Activated T-helper 1 cell treated with anti-CD3 and anti-CD28 coated beads, Interleukin-2, amount 50 U/mL, for 16 hours (primary cell): Measurements from ENCODE around the gene AANAT.

Experiments used
- DNase-seq, 2 donors: peaks; one replicate each; pipeline ENCODE4 v3.0.0-alpha.2; 2020; ENCODE audit warnings: low read depth in 1 of 2, low spot score in 1 of 2

AANAT gene

DNA sequence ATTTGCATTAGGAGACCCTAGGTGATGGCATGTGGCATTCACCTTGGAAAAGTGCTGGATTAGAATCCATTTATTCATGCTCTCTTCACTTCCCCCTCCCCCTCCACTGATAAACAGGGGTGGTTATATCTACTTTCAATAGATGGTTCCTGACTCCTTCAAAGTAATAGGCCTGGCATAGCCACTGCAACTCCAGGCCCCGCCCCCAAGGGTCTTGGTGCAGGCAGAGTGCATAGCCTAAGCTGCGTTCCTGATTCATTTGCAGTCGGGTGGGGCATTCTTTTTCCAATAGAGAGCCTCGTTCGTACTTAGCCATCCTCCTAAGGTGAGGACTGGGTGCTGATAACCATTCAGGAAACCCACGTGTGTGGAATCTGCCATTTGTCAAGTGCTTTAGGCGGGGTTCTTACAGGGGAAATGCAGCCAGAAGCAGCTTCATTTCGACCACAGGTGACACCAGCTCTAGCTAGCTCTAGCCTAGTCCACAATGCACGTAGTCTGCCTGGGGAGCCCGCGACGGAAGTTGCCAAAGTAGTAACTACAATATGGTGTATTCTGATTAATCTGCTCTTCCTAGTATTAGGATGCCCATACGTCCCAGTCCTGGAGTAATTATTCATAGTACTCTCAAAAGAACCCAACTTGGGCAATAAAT is 25.6 kb upstream of the AANAT start:
- DNase-seq = no peak

DNA sequence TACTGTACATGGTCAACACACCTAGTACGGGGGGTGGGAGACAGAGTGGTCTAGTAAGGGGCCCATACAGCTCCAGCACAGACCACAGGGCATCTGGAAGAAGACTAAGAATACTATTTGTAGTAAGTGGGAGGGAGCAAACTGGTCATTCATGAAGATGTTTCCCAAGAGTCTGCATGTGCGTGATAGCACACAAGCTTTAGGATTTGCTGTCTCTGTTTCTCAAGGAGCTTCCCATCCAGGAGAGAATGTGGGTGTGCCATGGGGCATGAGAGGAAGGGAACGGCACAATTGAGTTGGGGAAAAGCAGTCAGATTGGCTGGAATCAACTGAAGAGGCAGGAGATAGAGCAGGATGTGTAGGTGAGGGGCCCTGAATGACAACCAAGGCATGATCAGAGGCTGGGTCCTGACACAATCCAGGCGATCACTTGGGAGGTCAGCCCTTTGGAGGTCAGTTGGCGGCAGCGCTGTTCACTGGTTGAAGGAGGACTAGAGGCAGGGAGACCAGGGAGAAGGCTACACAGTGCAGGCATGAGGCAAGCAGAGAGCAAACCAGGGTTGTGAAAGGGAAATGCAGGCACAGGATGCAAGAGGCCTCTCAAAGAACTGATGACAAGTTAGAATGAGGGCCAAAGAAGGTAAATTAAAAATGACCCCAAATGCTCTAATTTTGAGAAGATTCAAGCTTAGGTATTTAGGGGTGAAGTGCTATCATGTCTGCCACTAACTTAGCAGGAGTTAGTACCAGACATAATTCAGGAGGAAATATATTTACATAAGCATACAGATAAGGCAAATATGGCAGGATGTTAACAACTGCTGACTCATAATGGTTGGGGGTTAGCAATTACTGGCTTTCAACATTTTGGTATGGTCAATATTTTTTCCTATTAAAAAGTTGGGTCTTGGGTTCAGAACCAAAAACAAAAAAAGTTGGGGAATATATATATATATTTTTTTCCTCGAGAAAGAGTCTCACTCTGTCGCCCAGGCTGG is 24.8 kb upstream of the AANAT start:
- no peak for DNase-seq

DNA sequence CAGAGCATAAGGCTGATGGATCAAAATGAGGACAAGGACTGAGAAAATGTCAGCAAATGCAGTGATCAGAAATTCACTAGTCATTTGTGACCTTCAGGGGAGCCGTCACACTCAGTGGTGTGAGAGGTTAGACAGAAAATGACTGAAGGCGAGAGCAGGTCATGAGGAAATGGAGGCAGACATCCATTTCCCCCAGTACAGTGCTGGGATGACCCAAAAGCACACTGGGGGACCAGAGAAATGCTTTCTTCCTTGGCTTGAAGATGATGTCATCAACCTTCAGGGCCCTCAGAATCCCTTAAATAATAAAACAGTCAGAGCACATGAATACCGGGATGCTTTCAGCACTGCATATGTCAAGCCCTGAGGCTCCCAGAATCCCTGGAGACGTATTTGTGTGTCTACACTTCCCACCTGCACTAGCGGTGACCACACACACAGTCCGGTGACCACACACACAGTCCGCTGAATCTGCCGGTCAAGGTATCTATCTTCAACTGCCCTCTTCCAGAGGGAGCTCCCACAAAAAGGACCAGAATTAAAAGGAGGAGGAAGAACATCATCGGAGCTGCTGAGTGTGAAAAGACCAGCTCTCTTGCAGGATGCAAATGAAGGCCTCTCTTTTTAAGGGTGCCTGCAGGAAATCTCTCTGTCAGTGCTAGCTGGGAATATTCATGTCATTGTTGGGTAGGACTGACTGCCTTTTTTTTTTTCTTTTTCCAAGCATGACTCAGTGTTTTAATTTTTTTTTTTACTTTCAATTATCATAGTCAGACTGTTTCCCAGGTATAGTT is 22.7 kb upstream of the AANAT start:
- no peak for DNase-seq

DNA sequence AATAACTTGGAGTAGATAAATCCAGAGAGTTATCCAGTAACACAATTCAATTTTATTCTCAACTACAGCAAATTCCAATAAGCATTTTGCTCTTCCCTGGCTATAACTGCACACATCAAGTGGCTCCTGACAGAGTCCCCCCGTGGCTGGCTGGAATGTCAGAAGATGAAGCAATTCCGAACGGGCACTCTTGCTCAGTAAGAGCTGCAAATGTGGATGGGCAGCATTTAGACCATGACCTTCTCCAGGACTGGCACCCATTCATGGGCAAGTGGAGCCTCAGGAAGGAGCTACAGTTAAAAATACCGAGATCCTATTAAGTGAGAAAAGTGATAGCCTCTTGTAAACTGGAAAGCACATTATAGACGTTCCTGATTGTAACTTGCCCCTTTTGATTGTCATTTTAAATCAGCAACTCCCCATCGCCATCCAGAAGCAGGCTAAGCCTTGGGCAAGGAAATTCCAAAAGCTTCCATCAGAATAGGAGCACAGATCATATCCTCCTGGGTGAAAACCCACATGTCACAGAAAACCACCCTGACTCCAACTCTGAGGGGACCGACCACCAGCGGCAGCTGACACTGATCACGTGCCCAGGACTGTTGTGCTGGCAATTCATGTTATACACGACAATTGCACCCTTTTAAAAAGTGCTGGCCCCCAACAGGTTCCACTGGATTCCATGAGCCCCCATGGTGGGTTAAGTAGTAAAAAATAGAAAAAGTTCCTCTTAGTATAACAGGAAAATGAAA is 21.5 kb upstream of the AANAT start:
- no peak for DNase-seq

DNA sequence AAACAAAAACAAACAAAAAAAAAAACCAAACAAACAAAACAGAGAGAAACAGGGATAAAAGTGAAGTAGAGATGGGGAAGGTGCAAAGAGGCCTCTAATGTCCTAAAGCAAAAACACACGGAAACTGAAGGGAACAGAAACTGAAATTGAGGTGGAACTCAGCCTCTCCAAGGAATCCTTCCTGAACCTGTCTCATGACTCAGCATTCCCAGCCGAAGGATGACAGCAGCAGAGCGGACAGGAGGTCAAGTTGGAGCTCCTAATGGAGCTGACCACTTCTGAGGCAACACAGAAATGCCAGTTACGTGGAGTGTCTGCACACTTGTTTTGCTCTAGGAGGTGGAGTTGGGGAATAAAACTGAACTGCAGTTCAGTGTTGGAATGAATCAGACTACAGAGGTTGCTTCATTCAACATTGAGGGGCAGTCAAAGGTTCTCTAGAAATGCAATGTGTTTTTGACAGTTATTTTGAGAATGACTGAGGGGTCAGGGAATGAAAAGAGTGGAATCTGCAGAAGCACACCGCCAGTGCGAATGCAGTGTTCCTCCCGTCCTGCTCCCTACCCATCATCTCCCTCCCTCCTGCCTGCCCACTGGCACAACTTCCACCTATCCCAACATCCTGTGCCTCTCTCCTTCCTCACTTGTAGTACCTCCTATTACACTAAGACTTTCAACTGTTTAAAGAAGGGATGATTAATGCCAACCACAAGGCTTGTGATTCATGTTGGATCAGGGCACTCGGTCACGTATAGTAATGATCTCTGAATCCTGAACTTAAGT is 20.8 kb upstream of the AANAT start:
- DNase-seq = no peak

DNA sequence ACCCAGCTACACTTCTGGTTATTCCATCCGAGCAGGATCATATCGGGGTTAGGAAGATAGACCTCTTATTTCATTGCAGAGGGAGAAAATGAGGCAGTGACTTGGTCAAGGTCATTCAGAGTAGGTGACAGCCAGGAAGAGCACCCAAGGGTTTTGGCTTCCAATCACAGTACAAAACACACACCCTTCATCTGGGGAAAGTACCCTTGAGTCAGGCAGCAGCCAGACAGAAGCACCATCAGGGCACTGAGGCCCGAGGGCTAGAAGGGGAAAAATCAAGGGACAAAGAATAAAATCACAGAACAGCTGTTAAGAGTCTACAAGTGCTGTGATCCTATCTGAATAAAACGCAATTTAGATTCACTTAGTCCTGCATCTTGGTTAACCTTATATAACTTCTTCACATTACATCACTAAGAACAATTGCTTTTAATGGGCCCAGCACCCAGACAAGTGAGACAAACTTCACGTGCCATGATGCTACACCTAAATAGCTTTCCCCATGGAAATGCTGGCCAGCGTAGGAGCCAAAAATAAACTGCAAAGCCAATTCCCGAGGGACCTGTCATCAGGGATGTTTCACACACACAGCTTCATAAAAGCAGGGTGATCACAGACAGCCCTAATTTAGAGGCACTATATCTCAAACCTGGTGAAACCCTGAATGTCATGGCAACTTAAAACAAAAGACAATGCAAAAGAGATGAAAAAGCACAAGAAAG is 19.3 kb upstream of the AANAT start:
- no peak for DNase-seq

DNA sequence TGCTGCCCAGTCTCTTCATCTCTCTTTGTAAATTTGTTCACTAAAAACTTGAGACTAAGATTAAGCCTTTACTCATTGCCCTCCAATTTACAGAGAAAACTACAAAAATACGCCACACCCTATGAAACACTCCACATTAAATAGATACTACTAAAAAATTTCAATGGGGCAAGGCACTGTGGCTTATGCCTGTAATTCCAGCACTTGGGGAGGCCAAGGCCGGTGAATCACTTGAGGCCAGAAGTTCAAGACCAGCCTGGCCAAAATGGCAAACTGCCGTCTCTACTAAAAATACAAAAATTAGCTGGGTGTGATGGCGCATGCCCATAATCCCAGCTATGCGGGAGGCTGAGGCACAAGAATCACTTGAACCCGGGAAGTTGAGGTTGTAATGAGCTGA is 18.3 kb upstream of the AANAT start:
- DNase-seq = no peak

DNA sequence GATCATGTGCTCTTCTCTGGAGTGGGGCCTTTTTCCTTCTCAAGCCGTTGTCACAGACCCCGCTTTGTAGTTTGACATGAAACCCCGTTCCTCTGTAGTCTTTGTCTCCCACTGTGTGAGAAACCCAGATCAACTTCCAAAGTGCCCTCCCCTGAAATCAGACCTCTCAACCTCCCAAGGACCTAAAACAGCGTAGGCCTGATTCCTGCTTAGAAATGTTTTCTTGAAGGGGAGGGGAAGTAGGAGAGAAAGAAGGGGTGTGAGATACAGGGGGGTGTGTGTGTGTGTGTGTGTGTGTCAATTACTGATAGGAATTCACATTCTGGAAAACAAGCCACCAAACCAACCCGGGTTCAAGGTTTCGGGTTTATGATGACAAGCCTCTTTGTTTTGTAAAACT is 15.9 kb upstream of the AANAT start:
- no peak for DNase-seq

DNA sequence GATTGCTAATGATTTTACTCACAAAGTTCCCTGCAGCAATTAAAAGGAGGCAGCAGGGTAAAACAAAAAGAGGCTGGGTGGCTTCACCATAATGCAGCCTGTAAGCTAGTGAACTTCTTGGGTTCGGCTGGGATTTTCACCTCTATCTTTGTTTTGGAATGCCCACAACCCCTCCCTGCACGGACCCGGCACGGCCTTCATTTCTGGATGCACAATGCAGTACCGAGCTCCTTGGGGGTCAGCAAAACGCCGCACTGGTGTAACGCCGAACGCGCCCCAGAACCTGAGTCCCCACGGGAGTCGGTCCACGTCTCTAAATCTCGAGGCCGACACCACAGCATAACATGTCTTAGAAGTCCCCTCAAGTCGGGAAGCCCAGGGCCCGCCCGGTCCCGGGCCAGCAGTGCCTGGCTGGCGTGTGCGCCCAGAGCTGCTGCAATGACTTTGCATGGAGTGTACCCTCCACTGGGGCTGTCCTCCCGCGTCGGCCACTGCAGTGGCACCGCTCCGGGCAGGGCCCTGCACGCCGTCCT is 15.2 kb upstream of the AANAT start:
- no peak for DNase-seq

DNA sequence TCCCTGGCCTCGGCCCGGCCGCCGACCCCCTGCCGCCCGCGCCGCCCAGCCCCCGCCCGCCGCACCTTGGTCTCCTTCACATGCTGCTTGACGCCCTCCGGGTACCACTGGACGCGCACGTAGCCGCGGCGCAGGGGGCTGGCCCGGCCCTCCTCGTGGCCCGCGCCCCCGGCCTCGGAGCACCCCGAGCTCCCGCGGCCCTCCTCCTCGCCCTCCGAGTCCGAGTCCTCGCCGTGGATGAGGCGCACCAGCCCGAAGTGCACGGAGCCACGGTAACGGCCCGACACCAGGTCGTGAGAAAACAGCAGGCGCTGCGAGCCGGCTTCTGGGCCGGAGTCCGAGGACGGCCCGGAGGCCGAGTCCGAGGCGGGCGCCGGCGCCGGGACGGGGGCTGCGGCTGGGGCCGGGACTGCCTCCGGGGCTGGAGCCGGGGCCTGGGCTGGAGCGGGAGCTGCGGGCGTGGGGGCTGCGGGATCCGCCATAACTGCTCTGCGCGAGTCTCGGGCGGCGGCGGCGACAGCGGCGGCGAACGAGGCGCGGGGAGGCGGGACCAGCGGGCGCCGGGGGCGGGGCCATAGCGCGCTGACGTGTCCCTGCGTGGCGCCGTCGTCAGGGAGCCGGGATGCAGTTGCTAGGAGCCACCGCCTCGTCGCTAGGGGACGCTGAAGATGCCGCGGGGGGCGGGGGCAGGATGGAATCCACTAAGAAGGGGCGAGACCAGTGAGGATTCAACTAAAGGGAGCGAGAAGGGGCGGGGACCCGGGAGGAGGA is 14.6 kb upstream of the AANAT start, which contains the start of gene UBE2O:
Gene UBE2O (minus strand): TSS at position 493 of the 771 bp plus-strand sequence. CDS start 11 bp downstream, at position 482.
- DNase-seq = peak; percentile 83 to 85

DNA sequence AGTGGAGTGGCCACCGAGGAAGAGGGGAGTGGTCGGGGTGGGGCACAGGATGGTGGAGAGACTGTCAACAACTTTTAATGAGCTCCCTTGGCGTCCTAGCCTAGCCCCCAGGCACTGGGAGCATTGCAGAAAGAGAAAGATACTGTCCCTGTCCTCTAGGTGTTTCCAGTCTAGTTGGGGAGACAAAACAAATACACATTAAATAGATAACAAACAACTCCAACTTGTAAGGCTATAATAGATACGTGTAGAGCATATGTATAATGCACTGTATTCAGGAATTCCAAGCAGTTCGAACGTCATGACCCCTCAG is 14.0 kb upstream of the AANAT start:
- no peak for DNase-seq

DNA sequence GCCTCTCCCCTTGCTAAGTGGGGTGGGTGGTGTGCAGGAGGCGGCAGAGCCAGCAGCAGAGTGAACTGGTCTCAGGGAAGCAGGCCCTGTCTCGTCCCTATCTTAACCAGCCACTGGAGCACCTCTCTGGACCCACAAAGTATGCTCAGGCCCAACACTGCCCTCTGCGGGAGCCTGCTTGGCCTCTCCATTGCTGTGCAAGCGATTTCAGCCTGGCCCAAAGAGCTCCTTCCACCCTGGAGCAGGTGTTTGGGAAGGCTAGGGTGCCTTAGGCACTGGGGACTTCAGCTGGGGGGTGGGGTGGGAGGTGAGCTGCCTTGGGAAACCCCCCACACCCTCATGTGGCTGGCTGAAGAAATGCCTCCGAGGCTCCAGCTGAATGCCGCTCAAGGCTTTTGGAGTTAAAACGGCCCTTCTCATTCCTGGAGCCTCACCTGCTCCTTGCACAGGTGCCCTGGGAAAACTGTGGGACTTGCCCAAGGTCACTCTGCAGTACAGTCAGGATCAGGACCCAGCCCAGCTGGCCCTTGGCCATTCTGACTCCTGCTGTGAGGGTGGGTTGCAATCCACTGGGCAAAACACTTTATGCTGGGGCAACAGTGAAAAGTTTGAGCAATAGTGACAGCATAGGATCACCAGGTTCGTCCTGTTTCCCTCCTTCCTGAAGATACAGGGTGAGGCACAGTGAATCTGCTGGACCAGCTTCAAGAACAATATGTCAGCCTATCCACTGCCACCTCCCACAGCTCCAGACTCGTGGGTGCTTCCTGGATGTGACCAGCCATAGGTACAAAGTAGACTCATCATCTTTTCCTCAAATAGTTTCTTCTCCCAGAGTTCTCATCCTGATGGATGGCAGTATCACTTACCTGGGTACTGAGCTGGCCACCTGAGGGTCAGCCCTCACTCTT is 8.6 kb upstream of the AANAT start:
- no peak for DNase-seq

DNA sequence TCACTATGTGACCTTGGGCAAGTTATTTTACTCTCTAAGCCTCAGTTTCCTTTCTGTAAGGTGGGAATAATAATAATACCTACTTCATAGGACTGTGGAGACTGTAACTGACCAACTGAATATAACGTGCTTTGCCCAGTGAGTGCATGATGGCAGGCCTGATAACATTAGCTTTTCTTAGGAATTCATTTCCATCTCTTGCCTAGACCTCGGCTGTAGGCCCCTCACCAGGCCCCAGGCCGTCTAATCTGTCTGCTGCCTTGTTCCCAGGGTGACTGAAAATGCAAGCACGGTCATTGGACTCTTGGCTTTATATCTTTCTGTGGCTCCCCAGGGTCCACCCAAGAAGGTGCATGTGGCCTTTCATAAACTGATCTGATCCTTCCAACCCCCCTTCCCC is 7.7 kb upstream of the AANAT start:
- no peak for DNase-seq

DNA sequence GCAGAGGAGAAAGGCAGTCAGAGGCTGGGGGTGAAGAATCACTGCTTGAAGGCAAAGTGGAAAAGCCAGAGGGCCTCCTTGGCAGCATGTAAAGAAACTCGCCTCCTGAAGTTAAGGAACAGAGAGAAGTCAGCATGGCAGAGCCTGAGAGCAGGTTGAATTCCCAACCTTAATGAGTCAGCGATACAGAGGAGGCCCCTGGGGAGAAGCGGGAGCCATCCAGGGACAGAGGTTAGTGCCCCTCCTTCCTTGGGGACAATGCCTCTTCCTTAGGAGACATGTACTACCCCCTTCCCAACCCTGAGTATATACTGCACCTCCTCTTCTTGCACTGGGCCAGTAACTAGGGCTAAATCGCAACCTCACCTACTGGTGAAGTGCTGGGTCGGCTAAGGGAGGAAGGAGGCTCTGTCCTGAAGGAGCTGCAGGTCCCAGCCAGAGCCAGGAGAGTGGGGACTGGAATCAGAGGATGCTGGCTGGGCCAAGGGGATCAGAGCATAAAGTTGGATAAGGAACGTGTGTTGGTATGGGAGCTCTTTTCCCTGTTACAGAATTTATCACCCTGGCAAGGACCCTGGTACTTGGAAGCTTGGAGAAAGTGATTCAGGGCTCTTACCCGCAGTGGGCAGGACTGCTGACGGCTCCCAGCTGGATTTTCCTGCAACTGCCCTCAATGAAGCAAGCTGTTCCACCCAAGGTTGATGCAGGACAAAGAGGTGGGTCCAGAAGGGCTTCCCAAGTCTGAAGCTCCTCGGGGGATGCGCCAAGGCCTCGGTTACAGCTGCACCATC is 5.4 kb upstream of the AANAT start:
- no peak for DNase-seq

DNA sequence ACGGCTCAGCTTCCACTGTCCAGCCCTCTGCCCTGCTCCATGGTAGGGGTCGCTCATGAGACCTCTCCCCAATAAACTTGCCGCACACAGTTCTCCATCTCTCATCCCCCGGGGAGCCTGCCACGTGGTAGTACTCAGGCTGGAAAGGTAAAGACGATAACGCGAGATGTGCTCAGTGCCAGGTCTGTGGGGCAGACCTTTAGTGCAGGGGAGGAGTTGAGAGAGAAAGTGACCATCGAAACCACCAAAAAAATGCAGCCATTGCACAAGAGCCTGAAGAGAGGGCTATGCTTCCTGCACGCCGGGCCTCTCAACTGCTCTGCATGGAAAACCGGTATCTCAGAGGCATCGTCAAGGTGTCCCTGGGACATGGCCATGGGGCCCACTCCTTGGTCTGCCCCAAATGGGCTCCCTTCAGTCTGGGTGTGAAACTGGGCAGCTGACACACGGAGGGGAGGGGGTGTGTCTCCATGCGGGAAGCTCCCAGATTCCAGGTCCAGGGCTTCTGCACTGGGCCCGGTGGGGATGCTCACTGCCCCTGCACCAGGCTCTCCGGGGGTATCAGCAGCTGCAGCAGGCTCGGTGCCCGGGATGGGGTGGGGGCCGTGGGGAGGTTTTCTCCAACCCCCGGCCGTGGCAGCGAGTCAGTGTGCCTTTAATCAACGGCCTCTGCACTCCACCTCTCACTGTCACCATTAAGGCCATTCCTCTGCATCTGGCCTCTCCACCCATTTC is 4.7 kb upstream of the AANAT start:
- DNase-seq = no peak

DNA sequence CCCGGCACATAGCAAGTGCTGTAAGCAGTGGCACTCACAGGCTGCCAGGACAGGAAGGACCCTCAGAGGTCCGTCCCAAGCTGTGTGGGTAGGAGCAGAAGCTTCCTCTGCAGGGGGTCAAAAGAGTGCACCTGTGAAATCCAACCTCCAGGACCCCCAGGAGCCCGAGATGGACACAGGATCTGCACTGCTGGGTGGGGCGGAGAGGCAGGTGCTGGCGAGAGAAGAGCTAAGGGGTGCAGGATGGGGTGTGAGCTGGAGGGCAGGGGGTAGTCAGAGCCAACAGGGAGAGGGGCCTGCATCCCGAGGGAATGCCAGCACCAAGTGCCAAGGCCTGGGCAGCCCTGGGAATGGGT is 650 bp upstream of the AANAT start:
- no peak for DNase-seq
